ENCODE results near the gene PRMT3. TPM values are rescaled to one million over a fixed set of nuclear protein-coding genes. Genes with fewer than 3 reads are reported as not detected.
"Not testable (repeated sequence)": the region's sequence is repeated elsewhere in the genome, so short reads cannot be mapped to it uniquely, and the experiment has no call there.

Gene PRMT3
- total RNA-seq, 2 experiments from 2014 or later = 15.8 to 16.2 TPM

- H3K36me3 Mint-ChIP-seq = no peaks in the 10 kb centered on the region
- H3K9me3 Mint-ChIP-seq = no peaks in the 10 kb centered on the region
- H3K4me3 Mint-ChIP-seq = no peak overlapping the region
- ATAC-seq (ENCODE audit: low read depth) (no peak), DNase-seq (no peak)
- no peaks in the 10 kb centered on the region for H3K4me1 Mint-ChIP-seq
- POLR2A ChIA-PET = no interaction called here
- no peak overlapping the region for H3K27ac Mint-ChIP-seq
- peaks cover 5% of the 10 kb centered on the region for H3K27me3 Mint-ChIP-seq
These were observed 142.2 kb downstream of the PRMT3 start for GRCh38 chr11:20529757-20530156.

- DNase-seq (no peak), ATAC-seq (ENCODE audit: low read depth) (no peak)
- H3K9me3 Mint-ChIP-seq = no peaks in the 10 kb centered on the region
- H3K27me3 Mint-ChIP-seq = peaks cover 5% of the 10 kb centered on the region
- POLR2A ChIA-PET = no interaction called here
- H3K4me3 Mint-ChIP-seq = no peak overlapping the region
- H3K4me1 Mint-ChIP-seq = no peaks in the 10 kb centered on the region
- H3K36me3 Mint-ChIP-seq = no peaks in the 10 kb centered on the region
- H3K27ac Mint-ChIP-seq = no peak overlapping the region
These were observed 143.6 kb downstream of the PRMT3 start for GRCh38 chr11:20530942-20531703.

- Mint-ChIP-seq H3K27me3 (peaks cover 3% of the 10 kb centered on the region), H3K9me3 (peaks cover 2% of the 10 kb centered on the region), H3K4me1 (no peaks in the 10 kb centered on the region), H3K4me3 (no peak overlapping the region), H3K27ac (no peak overlapping the region), H3K36me3 (no peaks in the 10 kb centered on the region)
- DNase-seq (no peak), ATAC-seq (ENCODE audit: low read depth) (no peak)
- POLR2A ChIA-PET = no interaction called here
These were observed 147.9 kb downstream of the PRMT3 start for GRCh38 chr11:20535271-20535881.

GRCh38 chr11:20536365-20536764, 148.8 kb downstream of the PRMT3 start:
- H3K4me1 Mint-ChIP-seq = no peaks in the 10 kb centered on the region
- no peaks in the 10 kb centered on the region for H3K36me3 Mint-ChIP-seq
- peaks cover 2% of the 10 kb centered on the region for H3K9me3 Mint-ChIP-seq
- H3K27ac Mint-ChIP-seq = no peak overlapping the region
- ATAC-seq (ENCODE audit: low read depth) = no peak
- H3K27me3 Mint-ChIP-seq = peaks cover 6% of the 10 kb centered on the region
- POLR2A ChIA-PET = no interaction called here
- no peak for DNase-seq
- no peak overlapping the region for H3K4me3 Mint-ChIP-seq

- Mint-ChIP-seq H3K36me3 (no peaks in the 10 kb centered on the region), H3K4me3 (no peak overlapping the region), H3K27ac (no peak overlapping the region), H3K27me3 (peaks cover 8% of the 10 kb centered on the region), H3K4me1 (no peaks in the 10 kb centered on the region), H3K9me3 (peaks cover 2% of the 10 kb centered on the region)
- POLR2A ChIA-PET = no interaction called here
- DNase-seq (no peak), ATAC-seq (ENCODE audit: low read depth) (no peak)
These were observed 149.3 kb downstream of the PRMT3 start for GRCh38 chr11:20536784-20537183.

- H3K27me3 Mint-ChIP-seq = peaks cover 7% of the 10 kb centered on the region
- DNase-seq (no peak), ATAC-seq (ENCODE audit: low read depth) (no peak)
- no peaks in the 10 kb centered on the region for H3K36me3 Mint-ChIP-seq
- peaks cover 2% of the 10 kb centered on the region for H3K9me3 Mint-ChIP-seq
- H3K4me3 Mint-ChIP-seq = no peak overlapping the region
- no peak overlapping the region for H3K27ac Mint-ChIP-seq
- POLR2A ChIA-PET = no interaction called here
- no peaks in the 10 kb centered on the region for H3K4me1 Mint-ChIP-seq
These were observed 154.0 kb downstream of the PRMT3 start for GRCh38 chr11:20541503-20541902.

- no peaks in the 10 kb centered on the region for H3K36me3 Mint-ChIP-seq
- ATAC-seq (ENCODE audit: low read depth) = no peak
These were observed 157.2 kb downstream of the PRMT3 start for GRCh38 chr11:20544603-20545237.

GRCh38 chr11:20547411-20547810, 159.9 kb downstream of the PRMT3 start:
- H3K9me3 Mint-ChIP-seq = no peaks in the 10 kb centered on the region
- H3K36me3 Mint-ChIP-seq = no peaks in the 10 kb centered on the region
- H3K4me1 Mint-ChIP-seq = no peaks in the 10 kb centered on the region
- DNase-seq (no peak), ATAC-seq (ENCODE audit: low read depth) (no peak)
- H3K4me3 Mint-ChIP-seq = no peak overlapping the region
- peaks cover 8% of the 10 kb centered on the region for H3K27me3 Mint-ChIP-seq
- POLR2A ChIA-PET = no interaction called here
- no peak overlapping the region for H3K27ac Mint-ChIP-seq

More at GRCh38 chr11:20544603-20545237, 157.2 kb downstream of the PRMT3 start:
- Mint-ChIP-seq H3K27me3 (peaks cover 7% of the 10 kb centered on the region), H3K27ac (no peak overlapping the region), H3K4me1 (no peaks in the 10 kb centered on the region), H3K4me3 (no peak overlapping the region), H3K9me3 (no peaks in the 10 kb centered on the region)
- POLR2A ChIA-PET = no interaction called here
- DNase-seq = no peak

- no peak for DNase-seq
- no peak for ATAC-seq (ENCODE audit: low read depth)
- Mint-ChIP-seq H3K27ac (no peak overlapping the region), H3K27me3 (peaks cover 5% of the 10 kb centered on the region), H3K9me3 (peaks cover under 1% of the 10 kb centered on the region), H3K4me1 (no peaks in the 10 kb centered on the region), H3K4me3 (no peak overlapping the region), H3K36me3 (no peaks in the 10 kb centered on the region)
- POLR2A ChIA-PET = no interaction called here
These were observed 163.6 kb downstream of the PRMT3 start for GRCh38 chr11:20551096-20551495.

GRCh38 chr11:20555783-20556182, 168.3 kb downstream of the PRMT3 start:
- Mint-ChIP-seq H3K27me3 (peaks cover 7% of the 10 kb centered on the region), H3K4me3 (no peak overlapping the region), H3K27ac (no peak overlapping the region), H3K4me1 (no peaks in the 10 kb centered on the region), H3K36me3 (no peaks in the 10 kb centered on the region), H3K9me3 (peaks cover 8% of the 10 kb centered on the region)
- DNase-seq (no peak), ATAC-seq (ENCODE audit: low read depth) (no peak)
- POLR2A ChIA-PET = no interaction called here

GRCh38 chr11:20556396-20556795, 168.9 kb downstream of the PRMT3 start:
- H3K4me3 Mint-ChIP-seq; H3K27ac Mint-ChIP-seq; DNase-seq; H3K36me3 Mint-ChIP-seq; POLR2A ChIA-PET; H3K4me1 Mint-ChIP-seq; H3K27me3 Mint-ChIP-seq; H3K9me3 Mint-ChIP-seq; ATAC-seq (ENCODE audit: low read depth): not testable (repeated sequence)

GRCh38 chr11:20558741-20559140, 171.2 kb downstream of the PRMT3 start:
- H3K27ac Mint-ChIP-seq = no peak overlapping the region
- peaks cover 8% of the 10 kb centered on the region for H3K9me3 Mint-ChIP-seq
- DNase-seq (no peak), ATAC-seq (ENCODE audit: low read depth) (no peak)
- H3K27me3 Mint-ChIP-seq = peaks cover 7% of the 10 kb centered on the region
- no peak overlapping the region for H3K4me3 Mint-ChIP-seq
- POLR2A ChIA-PET = no interaction called here
- no peaks in the 10 kb centered on the region for H3K36me3 Mint-ChIP-seq
- H3K4me1 Mint-ChIP-seq = no peaks in the 10 kb centered on the region
